Loucy (cell line): ENCODE results near the gene CLSTN3.

Experiments used
- H2AFZ ChIP-seq: fragments of 200-600 bp; sonication (generic); 2 replicates; pipeline ENCODE4 v1.6.0; 2016; ENCODE audit warnings: antibody characterized with exemption, mild to moderate bottlenecking, low read length, moderate library complexity
- H3F3A ChIP-seq: fragments of 200-600 bp; 2 replicates; pipeline ENCODE4 v1.6.0; 2016; ENCODE audit warnings: antibody characterized with exemption, low read depth, mild to moderate bottlenecking
- H3K27me3 ChIP-seq: fragments of 200-600 bp; sonication (generic); 2 replicates; pipeline ENCODE4 v1.6.1; 2014; ENCODE audit warnings: low read length, mild to moderate bottlenecking; ENCODE audit not compliant: insufficient read depth, poor library complexity, severe bottlenecking
- H3K36me3 ChIP-seq: fragments of 200-600 bp; sonication (generic); 2 replicates; pipeline ENCODE4 v1.6.1; 2016; ENCODE audit warnings: low read length; ENCODE audit not compliant: insufficient read depth
- H3K4me1 ChIP-seq: fragments of 200-600 bp; sonication (generic); 2 replicates; pipeline ENCODE4 v1.5.1; 2014; ENCODE audit warnings: low read length, mild to moderate bottlenecking; ENCODE audit not compliant: insufficient read depth, poor library complexity, severe bottlenecking
- H3K4me2 ChIP-seq: fragments of 200-600 bp; sonication (generic); 2 replicates; pipeline ENCODE4 v1.6.0; 2014; ENCODE audit warnings: antibody characterized with exemption, low read length, low read depth, mild to moderate bottlenecking; ENCODE audit not compliant: poor library complexity, severe bottlenecking
- H3K4me3 ChIP-seq: fragments of 200-600 bp; sonication (generic); 2 replicates; pipeline ENCODE4 v1.5.1; 2014; ENCODE audit warnings: low read length, mild to moderate bottlenecking, mixed read lengths; ENCODE audit not compliant: poor library complexity, severe bottlenecking
- H3K79me2 ChIP-seq: fragments of 200-600 bp; sonication (generic); 2 replicates; pipeline ENCODE4 v1.6.1; 2014; ENCODE audit warnings: low read length; ENCODE audit not compliant: insufficient read depth
- H3K9ac ChIP-seq: fragments of 200-600 bp; sonication (generic); 2 replicates; pipeline ENCODE4 v1.6.0; 2014; ENCODE audit warnings: mild to moderate bottlenecking, low read depth, low read length, moderate library complexity; ENCODE audit not compliant: poor library complexity, severe bottlenecking
- H3K9me2 ChIP-seq: fragments of 200-600 bp; sonication (generic); replicated peaks from 2 replicates; pipeline ENCODE4 v1.6.1; 2016; ENCODE audit warnings: low read depth, low read length, mixed read lengths
- H3K9me3 ChIP-seq: fragments of 200-600 bp; sonication (generic); 2 replicates; pipeline ENCODE4 v1.6.1; 2014; ENCODE audit warnings: mild to moderate bottlenecking, antibody characterized with exemption, low read length, low read depth; ENCODE audit not compliant: insufficient read depth
- H4K20me1 ChIP-seq: fragments of 200-600 bp; sonication (generic); 2 replicates; pipeline ENCODE4 v1.6.0; 2014; ENCODE audit warnings: antibody characterized with exemption, low read length, mild to moderate bottlenecking; ENCODE audit not compliant: insufficient read depth, poor library complexity, severe bottlenecking
- CTCF ChIP-seq: fragments of 200-600 bp; sonication (generic); conservative IDR thresholded peaks from 2 replicates; pipeline ENCODE4 v1.5.1; 2014; ENCODE audit warnings: mild to moderate bottlenecking, antibody characterized with exemption, low read length
- EZH2phosphoT487 ChIP-seq: fragments of 200-600 bp; IDR thresholded peaks from 2 replicates; pipeline ENCODE4 v1.6.1; 2018; ENCODE audit warnings: antibody characterized with exemption, mild to moderate bottlenecking, moderate library complexity, borderline replicate concordance

The CLSTN3 gene

GRCh38 chr12:7129287-7129871 is 792 bp upstream of the CLSTN3 start:
- Histone ChIP-seq H3F3A (peaks cover 2% of the 10 kb centered on the region; the same call in 1 of the 2 replicates), H3K4me2 (peak overlapping the region; percentile 99), H3K79me2 (peaks cover 38% of the 10 kb centered on the region), H4K20me1 (no peaks in the 10 kb centered on the region), H3K9me2 (no peaks in the 10 kb centered on the region), H3K36me3 (peaks cover 17% of the 10 kb centered on the region), H3K9me3 (no peaks in the 10 kb centered on the region), H2AFZ (peak overlapping the region; percentile 82), H3K9ac (peak overlapping the region; percentile 81), H3K4me3 (peak overlapping the region; percentile 99), H3K4me1 (peaks cover 36% of the 10 kb centered on the region), H3K27me3 (no peaks in the 10 kb centered on the region)
- TF ChIP-seq CTCF (no peak), EZH2phosphoT487 (no peak)

- H3K9ac ChIP-seq, result peak overlapping the region; percentile 81
- H3K79me2 ChIP-seq, result peaks cover 38% of the 10 kb centered on the region
- H3K4me1 ChIP-seq, result peaks cover 36% of the 10 kb centered on the region
- H3K9me3 ChIP-seq, result no peaks in the 10 kb centered on the region
- H3K27me3 ChIP-seq, result no peaks in the 10 kb centered on the region
- H3F3A ChIP-seq, result peaks cover 2% of the 10 kb centered on the region; the same call in 1 of the 2 replicates
- no peak for TF ChIP-seq EZH2phosphoT487
- TF ChIP-seq CTCF, result peak; percentile 21; the same call in 1 of the 2 replicates
- H3K9me2 ChIP-seq, result no peaks in the 10 kb centered on the region
- peak overlapping the region; percentile 99 for H3K4me2 ChIP-seq
- H2AFZ ChIP-seq, result peak overlapping the region; percentile 82
- peaks cover 32% of the 10 kb centered on the region for H3K36me3 ChIP-seq
- H3K4me3 ChIP-seq, result peak overlapping the region; percentile 99
- H4K20me1 ChIP-seq, result peaks cover 2% of the 10 kb centered on the region
Observed at GRCh38 chr12:7130701-7131501, 730 bp downstream of the CLSTN3 start.

GRCh38 chr12:7131502-7131866 is 1.3 kb downstream of the CLSTN3 start:
- Histone ChIP-seq H3K4me3 (peak overlapping the region; percentile 99), H2AFZ (peak overlapping the region; percentile 61; the same call in 1 of the 2 replicates), H3K36me3 (peaks cover 38% of the 10 kb centered on the region), H3K4me1 (peaks cover 36% of the 10 kb centered on the region), H3K27me3 (no peaks in the 10 kb centered on the region), H4K20me1 (peaks cover 2% of the 10 kb centered on the region), H3K79me2 (peaks cover 38% of the 10 kb centered on the region), H3K9ac (peak overlapping the region; percentile 81), H3F3A (peaks cover 2% of the 10 kb centered on the region; the same call in 1 of the 2 replicates), H3K9me2 (no peaks in the 10 kb centered on the region), H3K9me3 (no peaks in the 10 kb centered on the region), H3K4me2 (peak overlapping the region; percentile 99)
- TF ChIP-seq EZH2phosphoT487, result no peak
- TF ChIP-seq CTCF, result no peak
